Measurements from ENCODE around the gene PLEKHA7.
"Not testable (repeated sequence)": the region's sequence is repeated elsewhere in the genome, so short reads cannot be mapped to it uniquely, and the experiment has no call there.

PLEKHA7 gene

GRCh38 chr11:16912692-16913111 lies 101.5 kb downstream of the PLEKHA7 start:
- H3K4me3 ChIP-seq (replicated peaks; ENCODE audit: low read depth, low read length): no peak overlapping the region
- TF ChIP-seq CTCF (IDR thresholded peaks at IDR 0.05; ENCODE audit: low read length, missing control alignments): no peak
- DNase-seq (ENCODE audit: low read depth): no peak

GRCh38 chr11:16911658-16912057 lies 102.6 kb downstream of the PLEKHA7 start:
- no peak for DNase-seq (ENCODE audit: low read depth)
- TF ChIP-seq CTCF (IDR thresholded peaks at IDR 0.05; ENCODE audit: low read length, missing control alignments): no peak
- H3K4me3 ChIP-seq (replicated peaks; ENCODE audit: low read depth, low read length): no peak overlapping the region

GRCh38 chr11:16911186-16911585 lies 103.0 kb downstream of the PLEKHA7 start:
- no peak for TF ChIP-seq CTCF (IDR thresholded peaks at IDR 0.05; ENCODE audit: low read length, missing control alignments)
- DNase-seq (ENCODE audit: low read depth): no peak
- no peak overlapping the region for H3K4me3 ChIP-seq (replicated peaks; ENCODE audit: low read depth, low read length)

- H3K4me3 ChIP-seq (replicated peaks; ENCODE audit: low read depth, low read length): no peak overlapping the region
- DNase-seq (ENCODE audit: low read depth): no peak
- no peak for TF ChIP-seq CTCF (IDR thresholded peaks at IDR 0.05; ENCODE audit: low read length, missing control alignments)
These were observed 104.7 kb downstream of the PLEKHA7 start for GRCh38 chr11:16909359-16910035.

- no peak overlapping the region for H3K4me3 ChIP-seq (replicated peaks; ENCODE audit: low read depth, low read length)
- TF ChIP-seq CTCF (IDR thresholded peaks at IDR 0.05; ENCODE audit: low read length, missing control alignments): no peak
- DNase-seq (ENCODE audit: low read depth): no peak
These were observed 108.8 kb downstream of the PLEKHA7 start for GRCh38 chr11:16905375-16905774.

GRCh38 chr11:16904761-16905160 lies 109.5 kb downstream of the PLEKHA7 start:
- not testable (repeated sequence) for H3K4me3 ChIP-seq (replicated peaks; ENCODE audit: low read depth, low read length); DNase-seq (ENCODE audit: low read depth)

- no peak for DNase-seq (ENCODE audit: low read depth)
- H3K4me3 ChIP-seq (replicated peaks; ENCODE audit: low read depth, low read length): no peak overlapping the region
- TF ChIP-seq CTCF (IDR thresholded peaks at IDR 0.05; ENCODE audit: low read length, missing control alignments): no peak
These were observed 111.3 kb downstream of the PLEKHA7 start for GRCh38 chr11:16902781-16903378.
